Esophagus squamous epithelium (tissue), 5 donors: ENCODE data around the gene EID3. TPM values are rescaled to one million over a fixed set of nuclear protein-coding genes. Genes with fewer than 3 reads are reported as not detected.

ENCODE experiments used
- DNase-seq: peaks from one replicate; lab custom pipeline; 2025; lab: John Stamatoyannopoulos, UW
- H3K27ac ChIP-seq, 4 donors: fragments of 200-600 bp; sonication (generic); one replicate each; pipeline ENCODE4 v1.5.1; 2016 to 2019; ENCODE audit warnings: mild to moderate bottlenecking in 1 of 4
- H3K27me3 ChIP-seq, 4 donors: fragments of 200-600 bp; sonication (generic); 1 replicate in 3 of 4; 2 replicates in 1 of 4; pipeline versions ENCODE4 v1.5.1 to v1.6.0; 2017 to 2021; ENCODE audit warnings: antibody characterized with exemption in 1 of 4
- H3K36me3 ChIP-seq, 3 donors: fragments of 200-600 bp; sonication (generic); one replicate each; pipeline ENCODE4 v1.5.1; 2016 to 2019
- H3K4me1 ChIP-seq, 3 donors: fragments of 200-600 bp; sonication (generic); one replicate each; pipeline ENCODE4 v1.5.1; 2017 to 2019
- H3K4me3 ChIP-seq, 4 donors: fragments of 200-600 bp; sonication (generic); 1 replicate in 3 of 4; 2 replicates in 1 of 4; pipeline ENCODE4 v1.5.1; 2016 to 2019; ENCODE audit warnings: mild to moderate bottlenecking in 2 of 4, moderate library complexity in 1 of 4
- H3K9me3 ChIP-seq, 3 donors: fragments of 200-600 bp; sonication (generic); one replicate each; pipeline ENCODE4 v1.5.1; 2016 to 2019
- CTCF ChIP-seq, 6 experiments: fragments of 450-650 bp in 4 of 6; fragments of 200-600 bp in 2 of 6; sonication (generic) in 2 of 6; IDR thresholded peaks; one replicate each; pipeline ENCODE4 v1.5.1; 2016 to 2019; ENCODE audit warnings: antibody characterized with exemption in 6 of 6, mild to moderate bottlenecking in 4 of 6, moderate library complexity in 4 of 6
- POLR2A ChIP-seq, 4 donors: fragments of 450-650 bp; IDR thresholded peaks; one replicate each; pipeline ENCODE4 v1.6.1; 2017; ENCODE audit warnings: antibody characterized with exemption in 4 of 4, mild to moderate bottlenecking in 4 of 4, moderate library complexity in 3 of 4
- WGBS, 2 donors: methylation state at CpG; one replicate each; pipeline ENCODE4 v1.1.5; 2018; 5-methylcytosine and 5-hydroxymethylcytosine counted together
- intact Hi-C: fragments of 100-400 bp; cut with DNase I; formaldehyde crosslinking; loops from one replicate; pipeline ENCODE4 v1.15.0; 2022
- total RNA-seq, 4 donors: library from RNA; depleted of rRNA; stranded (reverse); fragments of >200 nt; gene quantifications; one replicate each; pipeline ENCODE4 v1.1.0, GENCODE V29; 2016
- donor health status: DM: yes; HTN: yes; CAD: no.

EID3 gene
- total RNA-seq, 4 donors from 2014 or later: 1.8 to 17.1 (median 7.0) TPM

DNA sequence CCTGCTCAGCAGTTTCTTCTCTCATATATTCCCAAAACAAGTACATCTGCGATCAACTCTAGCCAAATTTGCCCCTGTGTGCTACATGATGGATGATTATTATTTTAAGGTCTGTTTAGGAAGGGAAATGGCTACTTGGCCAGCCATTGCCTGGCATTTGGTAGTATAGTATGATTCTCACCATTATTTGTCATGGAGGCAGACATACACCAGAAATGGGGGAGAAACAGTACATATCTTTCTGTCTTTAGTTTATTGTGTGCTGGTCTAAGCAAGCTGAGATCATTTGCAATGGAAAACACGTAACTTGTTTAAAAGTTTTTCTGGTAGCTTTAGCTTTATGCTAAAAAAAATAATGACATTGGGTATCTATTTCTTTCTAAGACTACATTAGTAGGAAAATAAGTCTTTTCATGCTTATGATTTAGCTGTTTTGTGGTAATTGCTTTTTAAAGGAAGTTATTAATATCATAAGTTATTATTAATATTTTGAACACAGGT lies 45.5 kb downstream of the EID3 start:
- 93 to 94% methylated on average over 2 of the region's 2 CpGs for WGBS, 2 donors
- intact Hi-C loops: no loop called here
- DNase-seq: no peak
- no peak overlapping the region for H3K27ac ChIP-seq
- no peaks in the 10 kb centered on the region for H3K9me3 ChIP-seq
- no peaks in the 10 kb centered on the region for H3K4me1 ChIP-seq
- H3K4me3 ChIP-seq: no peak overlapping the region
- no peak for TF ChIP-seq POLR2A (IDR thresholded peaks at IDR 0.05)
- TF ChIP-seq CTCF (IDR thresholded peaks at IDR 0.05): no peak
- no peaks in the 10 kb centered on the region for H3K27me3 ChIP-seq
- peaks cover 8 to 96% (median 18%) of the 10 kb centered on the region in 3 donors for H3K36me3 ChIP-seq

DNA sequence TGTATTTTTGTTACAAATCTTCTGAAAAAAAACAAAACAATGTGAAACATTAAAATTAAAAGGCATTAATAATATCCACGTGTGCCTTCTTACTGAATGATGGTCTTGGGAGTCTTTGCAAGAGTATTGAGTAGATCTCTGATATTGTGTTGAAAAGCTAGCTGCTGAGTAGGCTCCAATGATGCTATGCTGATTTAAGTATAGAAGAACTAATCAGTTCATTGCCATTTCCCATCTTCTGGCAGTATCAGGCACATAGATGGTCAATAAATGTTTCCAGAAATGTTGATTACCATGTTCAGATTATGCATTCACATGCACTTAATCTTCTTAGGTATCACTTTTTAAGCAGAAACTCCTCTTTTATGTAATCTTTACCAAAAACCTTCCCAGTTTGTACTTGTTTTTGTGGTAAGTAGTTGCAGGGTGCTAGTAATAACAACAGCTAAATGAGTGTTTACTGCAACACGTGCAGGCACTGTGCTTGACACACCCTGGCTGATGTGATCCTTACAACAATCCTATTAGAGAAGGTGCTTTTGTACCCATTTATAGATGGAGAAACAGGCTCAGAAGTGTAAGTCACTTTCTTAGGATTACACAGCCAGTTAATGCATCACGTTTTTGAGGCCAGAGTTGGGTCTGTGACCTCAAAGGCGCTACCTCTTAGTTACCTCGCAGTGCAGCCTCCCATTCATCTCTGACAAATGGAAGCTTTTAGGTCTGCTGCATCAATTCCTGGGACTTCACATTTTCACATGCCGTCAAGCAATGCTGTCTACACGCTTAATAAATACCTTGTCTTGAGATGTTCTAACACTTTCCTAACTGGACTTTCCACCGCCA lies 46.9 kb downstream of the EID3 start:
- no peaks in the 10 kb centered on the region for H3K9me3 ChIP-seq
- no peaks in the 10 kb centered on the region for H3K4me1 ChIP-seq
- no peak overlapping the region for H3K4me3 ChIP-seq
- 88 to 89% methylated on average over 8 of the region's 8 CpGs for WGBS, 2 donors
- intact Hi-C loops: no loop called here
- H3K36me3 ChIP-seq: peaks cover 8 to 97% (median 18%) of the 10 kb centered on the region in 3 donors
- H3K27ac ChIP-seq: no peak overlapping the region
- H3K27me3 ChIP-seq: no peaks in the 10 kb centered on the region
- TF ChIP-seq POLR2A (IDR thresholded peaks at IDR 0.05) (no peak), CTCF (IDR thresholded peaks at IDR 0.05) (no peak)
- DNase-seq: no peak

DNA sequence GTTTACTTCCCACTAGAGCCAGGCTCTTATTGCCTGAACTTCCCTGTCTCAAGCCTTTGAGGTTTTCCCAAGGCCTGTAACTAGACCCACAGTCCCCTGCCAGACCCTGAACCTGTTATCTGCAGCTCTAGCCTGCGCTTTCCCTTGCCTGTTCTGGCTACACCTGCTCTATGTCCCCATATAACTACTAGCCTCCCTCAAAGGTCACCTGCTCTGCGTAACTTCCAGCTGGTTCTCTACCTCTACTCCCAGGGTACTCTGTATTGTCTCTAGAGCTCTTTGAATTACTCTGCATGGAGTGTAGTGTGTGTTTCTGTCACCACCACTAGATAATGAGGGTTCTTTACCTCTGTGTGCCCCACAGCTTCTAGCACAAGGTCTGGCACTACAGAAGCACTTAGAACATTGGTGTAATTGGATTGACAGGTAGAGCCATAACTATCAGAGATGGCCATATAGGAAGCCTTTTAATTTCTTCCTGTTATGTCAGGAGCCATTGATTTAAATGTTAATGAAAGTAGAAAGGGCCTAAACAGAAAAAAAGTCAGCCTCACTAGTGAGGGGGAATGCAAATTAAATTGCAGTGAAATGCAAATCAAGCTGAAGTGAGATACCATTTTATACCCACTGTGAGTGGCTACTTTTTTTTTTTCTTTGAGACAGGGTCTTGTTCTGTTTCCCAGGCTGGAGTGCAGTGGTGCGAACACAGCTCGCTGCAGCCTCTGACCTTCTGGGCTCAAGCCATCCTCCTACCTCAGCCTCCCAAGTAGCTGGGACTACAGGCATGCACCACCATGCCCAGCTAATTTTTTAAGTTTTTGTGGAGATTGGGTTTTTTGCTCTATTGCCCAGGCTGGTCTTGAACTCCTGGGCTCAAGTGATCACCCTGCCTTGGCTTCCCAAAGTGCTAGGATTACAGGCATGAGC lies 47.8 kb downstream of the EID3 start:
- H3K4me3 ChIP-seq: no peak overlapping the region
- H3K27me3 ChIP-seq: no peaks in the 10 kb centered on the region
- intact Hi-C loops: no loop called here
- H3K36me3 ChIP-seq: peaks cover 8 to 88% (median 14%) of the 10 kb centered on the region in 3 donors
- no peak for DNase-seq
- no peaks in the 10 kb centered on the region for H3K9me3 ChIP-seq
- WGBS, 2 donors: 95 to 98% methylated on average over 4 of the region's 4 CpGs
- no peak for TF ChIP-seq CTCF (IDR thresholded peaks at IDR 0.05)
- no peak for TF ChIP-seq POLR2A (IDR thresholded peaks at IDR 0.05)
- H3K27ac ChIP-seq: no peak overlapping the region
- H3K4me1 ChIP-seq: no peaks in the 10 kb centered on the region

DNA sequence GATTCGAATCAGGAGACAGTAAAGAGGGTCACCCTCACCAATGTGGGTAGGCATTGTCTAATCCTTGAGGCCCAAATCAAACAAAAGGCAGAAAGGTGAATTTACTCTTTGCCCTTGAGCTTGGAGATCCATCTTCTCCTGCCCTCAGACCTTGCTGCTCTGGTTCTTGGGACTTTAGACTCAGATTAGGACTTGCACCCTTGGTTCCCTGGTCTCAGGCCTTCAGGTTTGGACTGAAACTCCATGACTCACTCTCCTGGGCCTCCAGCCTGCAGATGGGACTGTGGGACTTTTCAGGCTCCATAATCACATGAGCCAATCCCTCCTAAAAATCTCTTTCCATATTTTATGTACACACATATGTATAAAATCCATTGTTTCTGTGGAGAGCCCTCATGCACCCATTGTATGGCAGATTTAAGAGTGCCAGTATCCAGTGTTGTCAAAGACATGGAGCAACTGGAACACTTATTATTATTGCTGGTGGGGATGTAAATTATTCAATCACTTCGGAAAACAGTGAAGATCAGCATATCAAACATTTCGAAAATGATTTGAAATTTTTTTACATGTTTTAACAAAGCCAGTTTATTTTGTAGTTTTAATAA lies 48.7 kb downstream of the EID3 start:
- intact Hi-C loops: no loop called here
- no peak overlapping the region for H3K27ac ChIP-seq
- no peaks in the 10 kb centered on the region for H3K27me3 ChIP-seq
- TF ChIP-seq CTCF (IDR thresholded peaks at IDR 0.05) (no peak), POLR2A (IDR thresholded peaks at IDR 0.05) (no peak)
- no peak overlapping the region for H3K4me3 ChIP-seq
- WGBS, 2 donors: 85 to 95% methylated on average over 3 of the region's 3 CpGs
- H3K36me3 ChIP-seq: peaks cover 8 to 79% (median 14%) of the 10 kb centered on the region in 3 donors
- no peaks in the 10 kb centered on the region for H3K9me3 ChIP-seq
- no peaks in the 10 kb centered on the region for H3K4me1 ChIP-seq
- DNase-seq: no peak
